Activated CD8-positive, alpha-beta memory T cell treated with anti-CD3 and anti-CD28 coated beads, Interleukin-2, amount 50 U/mL, for 48 hours (primary cell): ENCODE results near the gene C20orf202.

Experiments used
- DNase-seq: peaks from one replicate; pipeline ENCODE4 v3.0.0-alpha.2; 2020

Gene C20orf202

DNA sequence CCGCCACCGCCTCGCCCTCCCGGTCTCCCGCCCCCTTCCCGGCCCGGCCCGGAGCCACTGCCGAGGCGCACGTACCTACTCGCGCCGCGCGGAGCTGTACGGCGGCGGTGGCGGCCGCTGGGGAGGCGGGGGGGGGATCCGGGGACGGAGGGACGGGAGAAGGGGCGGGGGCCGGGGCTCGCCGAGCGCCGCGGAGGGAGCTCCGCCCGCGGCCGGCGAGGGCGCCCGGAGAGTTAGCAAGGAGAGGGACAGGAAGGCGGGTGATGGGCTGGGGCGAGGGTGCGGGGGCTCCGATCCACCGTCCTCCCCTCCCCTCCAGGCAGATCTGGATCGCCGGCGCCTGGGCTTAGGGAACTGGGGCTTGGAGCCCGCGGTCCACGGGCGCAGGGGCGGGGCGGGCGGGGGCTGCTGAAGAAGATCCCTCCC is 17.9 kb upstream of the C20orf202 start:
- no peak for DNase-seq

- DNase-seq: peak; percentile 80
These were observed 17.4 kb upstream of the C20orf202 start for GRCh38 chr20:1185790-1186334.

DNA sequence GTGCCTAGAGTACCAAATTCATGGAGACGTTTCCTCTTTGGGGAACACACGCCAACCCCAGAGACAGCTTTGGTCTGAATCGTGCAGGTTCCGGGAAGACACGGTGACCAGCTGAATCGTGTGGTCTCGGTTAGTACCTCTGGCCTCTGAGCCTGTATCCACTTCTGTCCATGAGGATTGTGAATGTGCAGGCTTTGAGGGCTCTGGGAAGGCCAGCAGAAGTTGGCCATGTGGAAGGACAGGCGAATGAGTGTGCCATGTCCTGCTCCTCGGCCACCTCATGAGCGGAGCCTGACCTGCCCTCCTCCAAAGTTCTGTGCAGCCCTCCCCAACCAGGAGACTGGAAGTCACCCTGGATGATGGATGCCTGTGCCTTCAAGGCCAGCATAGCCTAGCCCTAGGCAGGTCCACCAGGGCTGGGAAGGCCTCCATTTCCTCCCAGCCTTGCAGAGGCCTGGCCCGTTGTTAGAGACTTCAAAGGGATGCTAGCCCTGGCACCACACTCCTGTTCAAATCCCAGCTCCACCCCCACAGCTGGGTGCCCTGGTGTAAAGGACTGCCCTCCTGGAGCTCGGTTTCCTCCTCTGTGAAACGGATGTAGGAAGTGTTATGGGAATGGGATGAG is 16.8 kb upstream of the C20orf202 start:
- no peak for DNase-seq

GRCh38 chr20:1187605-1188171 is 15.6 kb upstream of the C20orf202 start:
- no peak for DNase-seq

- no peak for DNase-seq
These were observed 14.9 kb upstream of the C20orf202 start for GRCh38 chr20:1188347-1188746.

DNA sequence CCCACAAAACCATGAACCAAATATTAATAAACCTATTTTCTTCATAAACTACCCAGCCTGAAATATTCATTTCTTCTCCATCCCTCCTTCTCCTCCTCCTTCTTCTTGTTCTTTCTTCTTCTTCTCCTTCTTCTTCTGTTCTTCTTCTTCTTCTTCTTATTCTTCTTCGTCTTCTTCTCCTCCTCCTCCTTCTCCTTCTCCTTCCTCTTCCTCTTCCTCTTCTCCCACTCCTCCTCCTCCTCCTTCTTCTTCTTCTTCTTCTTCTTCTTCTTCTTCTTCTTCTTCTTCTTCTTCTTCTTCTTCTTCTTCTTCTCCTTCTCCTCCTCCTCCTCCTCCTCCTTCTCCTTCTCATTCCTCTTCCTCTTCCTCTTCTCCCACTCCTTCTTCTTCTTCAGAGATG is 13.4 kb upstream of the C20orf202 start:
- DNase-seq: no peak

GRCh38 chr20:1190847-1191246 is 12.4 kb upstream of the C20orf202 start:
- DNase-seq: no peak

- no peak for DNase-seq
These were observed 12.0 kb upstream of the C20orf202 start for GRCh38 chr20:1191299-1191698.

- DNase-seq: no peak
These were observed 8.0 kb upstream of the C20orf202 start for GRCh38 chr20:1195226-1195625.

- no peak for DNase-seq
These were observed 6.6 kb upstream of the C20orf202 start for GRCh38 chr20:1196634-1197033.

DNA sequence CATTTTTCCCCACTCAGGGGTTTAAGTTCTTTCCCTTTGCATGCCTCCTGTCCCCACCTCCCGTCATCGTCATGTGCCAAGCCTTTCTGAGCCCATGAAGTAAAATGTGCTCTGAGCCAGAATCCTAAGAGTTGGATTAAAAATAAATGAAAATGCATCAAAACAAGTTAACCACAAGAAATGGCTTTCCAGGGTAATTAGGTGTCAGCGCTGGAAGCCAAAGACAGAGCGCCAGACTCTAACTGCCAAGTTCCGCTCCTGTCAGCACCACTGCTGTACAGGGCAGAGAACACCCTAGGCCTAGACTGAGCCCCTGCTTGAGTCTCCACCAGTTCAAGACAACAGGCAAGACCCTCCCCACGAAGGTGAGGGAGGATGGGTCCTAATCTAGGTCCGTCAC is 5.5 kb upstream of the C20orf202 start:
- DNase-seq: no peak

DNA sequence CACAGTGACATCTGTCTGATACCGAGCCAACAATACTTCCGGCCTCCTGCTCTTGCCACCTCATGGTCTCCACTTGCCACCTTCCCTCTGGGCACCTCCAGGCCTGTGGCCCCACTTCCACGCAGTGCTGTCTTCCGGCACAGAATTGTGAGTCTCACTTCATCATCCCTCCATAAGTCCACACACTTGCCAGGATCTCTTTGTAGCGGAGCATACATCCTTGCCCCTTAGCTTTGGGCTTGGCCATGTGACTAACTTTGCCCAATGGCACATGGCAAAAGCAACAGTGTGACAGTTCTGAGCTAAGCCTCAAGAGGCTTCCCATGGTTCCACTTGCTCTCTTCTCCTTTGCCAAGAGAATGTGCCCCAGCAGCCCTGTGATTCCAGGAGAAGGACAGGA is 4.5 kb upstream of the C20orf202 start:
- no peak for DNase-seq

GRCh38 chr20:1199212-1199873 is 3.9 kb upstream of the C20orf202 start:
- no peak for DNase-seq

GRCh38 chr20:1199964-1200363 is 3.3 kb upstream of the C20orf202 start:
- no peak for DNase-seq

DNA sequence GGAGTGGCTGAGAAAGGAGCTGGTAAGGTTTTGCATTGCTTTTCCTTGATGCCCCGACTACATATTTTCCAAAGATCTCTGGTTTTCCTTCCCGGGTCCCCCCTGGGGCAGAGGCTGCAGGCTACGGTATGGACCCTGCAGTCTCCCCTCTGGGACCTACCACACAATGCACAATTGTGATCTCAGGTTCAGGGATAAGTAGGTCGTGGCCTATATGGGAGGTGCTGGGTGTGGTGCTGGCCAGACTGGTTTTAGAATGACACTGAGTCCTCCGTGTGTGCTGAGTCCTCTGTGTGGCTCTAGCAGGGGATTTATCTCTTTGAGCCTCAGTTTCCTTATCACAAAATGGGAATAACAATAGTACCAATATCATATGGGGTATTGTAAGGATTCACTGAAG is 376 bp downstream of the C20orf202 start:
- DNase-seq: no peak

DNA sequence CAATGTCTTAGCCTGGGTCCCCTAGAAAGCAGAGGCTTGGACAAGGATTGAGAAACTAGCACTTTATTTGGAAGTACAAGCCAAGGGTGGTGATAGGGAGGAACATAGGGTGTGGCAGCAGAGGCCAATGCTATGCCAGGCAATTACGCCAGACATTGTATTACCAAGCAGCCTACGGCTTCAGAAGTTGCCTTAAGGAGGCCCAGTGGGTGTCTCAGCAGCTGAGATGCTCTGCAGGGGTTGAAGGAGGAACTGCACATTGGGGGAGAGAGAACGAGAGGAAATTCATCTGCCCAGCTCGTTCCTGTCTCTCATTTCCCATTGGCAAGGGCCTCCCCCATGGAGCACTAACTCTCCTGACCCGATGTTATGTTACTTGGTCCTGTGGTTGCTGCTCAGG is 859 bp downstream of the C20orf202 start:
- DNase-seq: no peak

DNA sequence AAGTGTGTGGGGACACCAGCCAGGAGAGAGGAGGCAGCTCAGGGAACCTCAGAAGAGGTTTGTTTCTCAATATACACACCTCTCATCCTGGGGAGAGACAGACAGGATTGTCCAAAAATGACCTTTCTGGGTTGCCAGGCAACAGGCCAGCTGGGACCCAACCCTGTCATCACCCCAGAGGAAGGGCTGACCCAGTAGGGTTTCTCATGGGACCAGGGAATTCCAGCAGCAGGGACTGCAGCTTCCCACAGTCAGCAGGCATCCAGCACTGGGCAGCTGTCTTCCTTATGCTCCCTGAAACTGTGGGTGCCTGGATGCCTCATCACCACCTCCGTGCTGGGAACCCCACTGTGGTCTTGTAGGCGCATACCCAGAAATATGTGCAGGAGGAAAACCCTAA is 1.3 kb downstream of the C20orf202 start:
- no peak for DNase-seq

- no peak for DNase-seq
These were observed 2.5 kb downstream of the C20orf202 start for GRCh38 chr20:1205802-1206201.

DNA sequence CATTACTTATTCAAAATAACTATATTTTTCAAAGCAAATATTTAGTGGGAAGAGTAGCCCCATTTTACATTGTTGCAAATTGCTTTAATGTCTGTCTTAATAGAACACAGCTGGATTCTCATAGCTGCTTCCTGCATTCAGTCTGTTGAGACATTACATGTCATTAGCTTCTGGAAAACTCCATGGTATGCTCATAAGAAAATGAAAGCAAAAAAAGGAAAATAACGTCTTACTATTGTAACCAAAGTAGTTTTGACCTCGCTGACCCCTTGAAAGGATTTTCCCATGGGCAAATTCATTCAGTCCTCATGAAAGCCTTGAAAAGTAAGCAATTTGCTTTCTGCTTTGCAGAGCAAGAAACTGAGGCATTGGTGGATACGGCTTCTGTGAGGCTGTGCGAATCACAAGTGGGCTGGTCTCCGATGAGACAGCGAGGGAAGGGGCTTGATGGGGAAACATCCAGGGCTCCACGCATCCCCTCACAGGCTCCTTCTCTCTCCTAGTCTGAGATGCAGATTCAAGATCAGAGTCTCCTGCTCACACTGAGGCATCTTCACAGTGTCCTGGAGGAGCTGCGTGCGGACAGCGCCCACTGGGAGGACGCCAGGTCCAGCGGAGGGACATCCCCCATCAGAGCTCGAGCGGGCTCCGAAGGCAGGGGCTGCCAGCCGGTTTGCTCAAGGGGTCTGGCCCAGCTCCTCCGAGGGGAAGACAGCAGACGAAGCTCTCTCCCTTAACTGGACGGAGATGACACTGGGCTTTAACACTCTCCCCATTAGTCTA is 3.3 kb downstream of the C20orf202 start:
- DNase-seq: no peak

GRCh38 chr20:1207293-1207878 is 4.1 kb downstream of the C20orf202 start:
- no peak for DNase-seq

DNA sequence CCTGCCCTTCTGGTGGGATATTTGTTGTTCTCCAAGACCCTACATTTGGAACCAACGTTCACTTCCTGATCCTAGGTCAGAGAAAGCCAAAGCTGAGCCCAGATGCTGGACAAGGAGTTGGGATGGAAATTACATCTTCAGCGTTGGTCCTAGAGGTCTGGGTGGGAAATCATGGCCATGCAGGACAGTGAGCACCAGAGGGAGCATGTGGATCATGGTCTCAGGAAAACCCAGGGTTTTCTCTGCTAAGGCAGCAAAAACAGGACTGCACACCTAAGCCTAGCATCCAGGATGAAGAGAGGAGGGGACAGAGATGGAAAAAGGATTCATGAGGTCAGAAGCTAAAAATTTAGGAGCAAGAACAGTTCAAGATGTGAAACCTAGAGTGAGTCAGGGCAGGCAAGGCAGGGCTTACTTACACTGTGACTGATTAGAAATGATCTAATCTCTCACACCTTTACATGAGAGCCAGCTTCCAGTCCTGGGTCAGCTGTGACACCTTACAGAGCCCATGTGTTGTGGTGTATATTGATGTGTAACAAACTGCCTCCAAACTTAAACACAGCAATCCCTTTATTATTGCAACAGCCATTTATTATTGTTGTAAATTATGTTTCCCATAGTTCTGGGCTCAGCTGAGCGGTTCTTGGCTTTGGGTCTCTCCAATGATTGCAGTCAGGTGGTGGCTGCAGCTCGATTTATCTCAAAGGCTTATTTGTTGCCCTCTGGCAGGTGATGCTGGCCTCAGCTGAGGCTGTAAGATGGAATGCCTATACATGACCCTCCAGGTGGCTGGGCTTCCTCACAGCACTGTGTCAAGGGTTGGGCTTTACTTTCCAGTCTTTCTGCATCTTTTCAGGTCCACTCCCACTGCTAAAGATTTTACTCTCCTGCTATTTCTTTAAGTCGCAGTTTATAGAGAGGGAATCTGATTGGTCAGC is 6.5 kb downstream of the C20orf202 start:
- DNase-seq: no peak

DNA sequence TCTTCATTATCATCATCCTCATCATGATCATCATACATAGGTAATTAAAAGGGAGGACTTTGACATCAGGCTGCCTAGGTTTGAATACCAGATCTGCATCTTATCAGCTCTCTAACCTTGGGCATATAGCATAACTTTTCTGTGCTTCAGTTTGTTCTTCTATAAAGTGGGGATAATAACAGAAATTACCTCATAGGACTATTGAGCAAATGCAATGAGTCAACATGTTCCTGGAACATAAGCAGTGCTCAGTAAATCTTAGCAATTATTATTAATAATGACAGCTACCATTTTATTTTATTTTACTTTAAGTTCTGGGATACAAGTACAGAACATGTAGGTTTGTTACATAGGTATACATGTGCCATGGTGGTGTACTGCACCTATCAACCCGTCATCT is 7.2 kb downstream of the C20orf202 start:
- no peak for DNase-seq
